GM21529 (cell line): ENCODE data around the gene E4F1.

Experiments used
- ATAC-seq: cut with Tn5 transposase; IDR thresholded peaks from one replicate; pipeline ENCODE4 v1.9.1; 2021; ENCODE audit not compliant: unreplicated experiment

E4F1 gene, protein sequence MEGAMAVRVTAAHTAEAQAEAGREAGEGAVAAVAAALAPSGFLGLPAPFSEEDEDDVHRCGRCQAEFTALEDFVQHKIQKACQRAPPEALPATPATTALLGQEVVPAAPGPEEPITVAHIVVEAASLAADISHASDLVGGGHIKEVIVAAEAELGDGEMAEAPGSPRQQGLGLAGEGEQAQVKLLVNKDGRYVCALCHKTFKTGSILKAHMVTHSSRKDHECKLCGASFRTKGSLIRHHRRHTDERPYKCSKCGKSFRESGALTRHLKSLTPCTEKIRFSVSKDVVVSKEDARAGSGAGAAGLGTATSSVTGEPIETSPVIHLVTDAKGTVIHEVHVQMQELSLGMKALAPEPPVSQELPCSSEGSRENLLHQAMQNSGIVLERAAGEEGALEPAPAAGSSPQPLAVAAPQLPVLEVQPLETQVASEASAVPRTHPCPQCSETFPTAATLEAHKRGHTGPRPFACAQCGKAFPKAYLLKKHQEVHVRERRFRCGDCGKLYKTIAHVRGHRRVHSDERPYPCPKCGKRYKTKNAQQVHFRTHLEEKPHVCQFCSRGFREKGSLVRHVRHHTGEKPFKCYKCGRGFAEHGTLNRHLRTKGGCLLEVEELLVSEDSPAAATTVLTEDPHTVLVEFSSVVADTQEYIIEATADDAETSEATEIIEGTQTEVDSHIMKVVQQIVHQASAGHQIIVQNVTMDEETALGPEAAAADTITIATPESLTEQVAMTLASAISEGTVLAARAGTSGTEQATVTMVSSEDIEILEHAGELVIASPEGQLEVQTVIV

DNA sequence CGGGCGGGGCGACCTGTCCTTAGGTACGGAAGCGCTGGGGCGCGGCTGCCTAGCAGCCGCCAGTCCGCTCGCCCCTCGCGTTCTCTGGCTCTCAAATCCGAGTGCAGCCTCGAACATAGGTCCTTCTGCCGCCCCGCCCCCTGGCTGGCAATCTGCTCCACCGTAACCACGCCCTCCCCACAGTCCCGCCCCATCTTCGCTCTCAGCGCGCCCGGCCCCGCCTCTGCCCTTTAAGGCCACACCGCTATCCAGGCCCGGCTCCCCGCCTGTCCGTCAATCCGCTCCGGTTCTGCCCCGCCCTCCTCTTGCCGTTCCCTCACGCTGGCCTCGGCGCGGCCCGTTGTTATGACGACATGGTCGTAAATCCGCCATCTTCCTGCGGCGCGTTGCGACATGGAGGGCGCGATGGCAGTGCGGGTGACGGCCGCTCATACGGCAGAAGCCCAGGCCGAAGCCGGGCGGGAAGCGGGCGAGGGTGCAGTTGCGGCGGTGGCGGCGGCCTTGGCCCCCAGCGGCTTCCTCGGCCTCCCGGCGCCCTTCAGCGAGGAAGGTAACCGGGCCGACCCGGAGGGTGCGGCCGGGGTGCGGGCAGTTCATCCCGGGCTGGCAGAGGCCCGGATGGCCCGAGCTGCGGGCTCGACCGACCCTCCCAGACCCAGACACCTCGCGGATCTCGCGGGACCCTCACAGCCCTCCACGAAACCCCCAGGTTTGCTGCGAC lies at the start of gene E4F1:
E4F1 (plus strand) TSS at position 371 of the 721 bp plus-strand sequence; CDS start at position 394, 23 bp downstream.
- ATAC-seq: peak; percentile 86

DNA sequence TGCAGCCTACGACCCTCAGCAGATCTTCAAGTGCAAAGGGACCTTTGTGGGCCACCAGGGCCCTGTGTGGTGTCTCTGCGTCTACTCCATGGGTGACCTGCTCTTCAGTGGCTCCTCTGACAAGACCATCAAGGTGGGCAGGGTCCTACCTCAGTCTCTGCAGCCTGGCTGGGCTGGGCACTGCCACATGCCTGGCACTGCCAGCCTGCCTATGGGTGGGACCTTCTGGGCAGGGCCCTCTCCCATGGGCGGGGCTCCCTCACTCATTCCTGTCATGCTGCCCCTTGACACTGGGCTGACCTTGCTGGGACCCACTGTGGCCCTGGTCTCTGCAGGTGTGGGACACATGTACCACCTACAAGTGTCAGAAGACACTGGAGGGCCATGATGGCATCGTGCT lies 49.5 kb upstream of the E4F1 start:
- ATAC-seq: no peak

DNA sequence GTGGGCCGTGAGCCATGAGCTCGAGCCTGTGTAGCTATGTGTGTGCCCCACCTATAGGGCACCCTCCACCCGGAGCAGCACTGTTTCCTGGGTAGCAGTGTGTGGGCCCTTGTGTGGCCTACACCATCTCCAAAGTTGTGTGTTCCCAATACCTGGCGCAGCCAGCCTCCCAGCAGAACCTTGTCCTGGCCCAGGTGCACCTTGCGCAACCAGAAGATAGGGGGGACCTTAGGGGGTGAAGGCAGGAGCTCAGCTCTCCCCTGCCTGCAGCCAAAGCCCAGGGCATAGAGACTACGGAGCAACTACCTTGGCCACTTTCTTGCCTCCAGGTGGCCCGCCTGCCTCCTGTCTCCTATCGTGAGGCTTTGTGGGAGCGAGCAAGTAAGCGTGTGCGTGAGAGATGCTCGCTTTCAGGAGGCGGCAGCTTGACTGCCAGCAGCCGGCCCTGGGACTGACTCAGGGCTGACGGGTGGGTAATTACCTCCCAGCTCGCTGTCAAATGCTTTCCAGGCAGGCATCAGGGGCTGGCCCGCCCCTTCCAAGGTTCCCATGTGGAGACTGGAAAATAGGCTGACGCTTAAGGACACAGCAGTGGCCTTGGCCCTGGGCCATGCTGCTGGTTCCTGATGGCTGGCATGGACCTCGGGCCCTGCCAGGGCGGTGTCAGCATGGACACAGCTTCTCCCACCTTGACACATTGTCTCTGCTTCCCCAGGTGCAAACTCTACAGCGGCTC lies 48.8 kb upstream of the E4F1 start:
- no peak for ATAC-seq

DNA sequence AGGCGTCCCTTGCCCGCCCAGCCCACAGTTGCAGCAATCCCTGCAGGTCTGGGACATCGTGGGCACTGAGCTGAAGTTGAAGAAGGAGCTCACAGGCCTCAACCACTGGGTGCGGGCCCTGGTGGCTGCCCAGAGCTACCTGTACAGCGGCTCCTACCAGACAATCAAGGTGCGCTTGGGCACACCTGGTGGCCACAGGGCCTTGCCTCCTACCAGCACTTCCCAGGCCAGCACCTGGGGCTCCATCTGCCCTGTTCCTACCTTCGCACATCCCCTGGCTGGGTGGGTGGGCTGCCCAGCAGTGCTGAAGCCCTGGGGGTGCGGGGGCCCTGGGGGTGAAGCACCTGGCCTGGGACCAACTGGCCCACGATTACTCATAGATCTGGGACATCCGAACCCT lies 47.9 kb upstream of the E4F1 start:
- no peak for ATAC-seq

DNA sequence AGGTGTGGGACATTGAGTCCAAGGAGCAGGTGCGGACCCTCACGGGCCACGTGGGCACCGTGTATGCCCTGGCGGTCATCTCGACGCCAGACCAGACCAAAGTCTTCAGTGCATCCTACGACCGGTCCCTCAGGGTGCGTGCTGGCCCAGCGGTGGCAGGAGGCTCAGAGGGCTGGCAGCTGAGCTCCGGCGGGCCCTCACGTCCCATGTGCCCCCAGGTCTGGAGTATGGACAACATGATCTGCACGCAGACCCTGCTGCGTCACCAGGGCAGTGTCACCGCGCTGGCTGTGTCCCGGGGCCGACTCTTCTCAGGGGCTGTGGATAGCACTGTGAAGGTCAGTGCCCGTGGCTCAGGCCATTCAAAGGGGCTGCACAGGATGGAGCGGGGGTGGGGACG lies 47.3 kb upstream of the E4F1 start:
- no peak for ATAC-seq

DNA sequence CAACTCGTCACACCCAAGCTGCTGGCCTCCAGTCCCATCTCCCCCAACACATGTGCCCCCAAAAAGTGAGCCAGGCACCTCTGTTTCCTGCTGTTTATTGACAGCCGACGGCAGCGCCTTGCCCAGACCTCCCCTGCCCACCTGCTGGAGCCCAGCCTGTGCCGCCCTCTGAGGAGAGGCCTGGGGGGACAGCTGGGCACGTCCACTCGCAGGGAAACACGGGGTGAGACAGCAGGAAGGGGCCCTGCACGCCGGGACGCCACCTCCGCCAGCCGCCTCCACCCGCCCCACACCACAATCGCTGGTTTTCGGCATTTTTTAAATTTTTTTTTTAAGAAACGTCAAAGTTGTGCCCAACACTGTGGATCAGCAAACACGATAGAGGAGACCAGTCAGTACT lies 46.3 kb upstream of the E4F1 start:
- no peak for ATAC-seq

DNA sequence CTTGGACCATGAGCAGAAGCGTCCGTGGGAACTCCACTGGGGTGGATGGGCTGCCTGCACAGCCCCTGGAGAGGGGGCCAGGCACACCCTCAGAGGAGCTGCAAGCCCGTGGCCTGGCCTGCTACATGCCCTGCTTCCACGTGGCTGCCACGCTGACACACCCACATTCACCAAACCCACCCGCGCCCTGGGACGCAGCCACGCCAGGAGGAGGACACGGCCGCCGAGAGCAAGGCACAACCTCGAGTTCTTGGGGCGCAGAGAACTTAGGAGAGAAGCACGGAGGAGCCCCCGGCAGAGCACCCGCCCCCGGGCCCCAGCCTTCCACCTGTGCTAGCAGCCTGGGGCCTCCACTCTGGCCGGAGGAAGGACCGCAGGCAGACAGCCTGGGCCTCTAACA lies 45.8 kb upstream of the E4F1 start:
- ATAC-seq: no peak

DNA sequence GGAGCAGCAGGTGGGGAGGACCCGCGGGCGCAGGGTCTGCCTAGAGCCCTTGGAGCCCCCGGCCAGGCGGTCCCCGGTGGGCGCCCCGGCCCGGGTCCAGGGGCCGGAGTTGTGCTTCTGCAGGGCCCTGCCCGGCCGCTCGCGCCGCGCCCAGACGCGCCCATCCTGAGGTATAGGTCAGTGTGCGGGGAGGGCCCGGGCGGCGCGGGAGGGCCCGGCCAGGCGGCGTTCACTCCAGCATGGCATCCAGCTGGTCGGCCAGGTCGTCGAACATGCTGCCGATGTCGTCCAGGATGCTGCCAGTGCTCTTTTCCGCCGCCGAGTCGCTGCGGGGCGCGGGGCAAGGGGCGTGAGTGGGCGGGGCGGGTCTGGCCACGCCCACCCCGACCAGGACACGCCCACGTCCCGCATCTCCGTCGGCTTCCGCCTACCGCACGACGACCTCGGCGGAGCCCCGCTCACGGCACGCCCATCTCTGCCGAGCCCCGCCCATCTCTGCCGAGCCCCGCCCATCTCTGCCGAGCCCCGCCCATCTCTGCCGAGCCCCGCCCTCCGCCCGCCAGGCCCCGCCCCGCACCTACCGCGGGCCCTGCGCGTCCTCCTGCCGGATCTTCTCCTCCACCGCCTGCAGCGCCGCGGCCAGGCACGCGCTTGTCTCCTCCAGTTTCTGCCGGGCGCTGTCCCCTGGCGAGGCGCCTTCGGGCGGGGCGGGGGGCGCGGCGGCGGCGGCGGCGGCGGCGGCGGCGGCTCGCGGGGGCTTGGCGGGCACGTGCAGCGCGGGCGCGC lies 44.9 kb upstream of the E4F1 start:
- no peak for ATAC-seq

DNA sequence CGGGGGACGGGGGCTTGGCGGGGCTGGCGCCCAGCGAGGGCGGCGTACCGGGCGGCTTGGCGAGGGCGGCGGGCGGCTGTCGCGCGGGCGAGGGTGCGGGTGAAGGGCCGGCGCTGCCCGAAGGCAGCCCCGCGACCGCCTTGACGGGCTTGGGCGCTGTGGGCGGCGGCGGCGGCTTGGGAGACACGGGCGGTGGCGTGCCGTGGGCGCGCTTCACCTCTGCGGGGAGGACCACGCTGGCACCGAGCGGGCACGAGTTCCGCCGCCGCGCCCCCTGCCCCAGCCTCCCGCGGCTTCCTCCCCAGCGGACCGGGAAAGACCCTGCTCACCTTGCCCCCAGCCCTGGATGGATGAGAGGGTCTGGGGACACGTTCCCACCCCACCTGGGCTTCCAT lies 44.3 kb upstream of the E4F1 start:
- ATAC-seq: no peak

DNA sequence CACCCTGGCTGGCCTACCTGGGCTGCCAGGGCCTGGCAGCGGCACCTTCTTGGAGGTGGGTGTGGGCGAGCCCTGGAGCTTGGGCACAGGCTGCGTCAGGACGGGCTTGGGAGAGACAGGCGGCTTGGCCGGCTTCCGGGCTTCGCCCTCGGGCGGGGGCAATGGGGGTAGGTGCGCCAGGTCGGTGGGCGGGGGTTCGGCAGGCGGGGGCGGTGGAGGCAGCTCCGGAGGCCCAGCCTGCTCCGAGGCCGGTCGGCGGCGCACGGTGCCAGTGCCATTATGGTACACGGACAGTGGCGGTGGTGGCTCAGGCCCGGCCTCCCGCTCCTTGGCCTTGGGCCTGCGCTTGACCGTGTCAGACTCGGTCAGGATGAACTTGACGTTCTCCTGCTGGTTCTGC lies 43.8 kb upstream of the E4F1 start:
- ATAC-seq: no peak

DNA sequence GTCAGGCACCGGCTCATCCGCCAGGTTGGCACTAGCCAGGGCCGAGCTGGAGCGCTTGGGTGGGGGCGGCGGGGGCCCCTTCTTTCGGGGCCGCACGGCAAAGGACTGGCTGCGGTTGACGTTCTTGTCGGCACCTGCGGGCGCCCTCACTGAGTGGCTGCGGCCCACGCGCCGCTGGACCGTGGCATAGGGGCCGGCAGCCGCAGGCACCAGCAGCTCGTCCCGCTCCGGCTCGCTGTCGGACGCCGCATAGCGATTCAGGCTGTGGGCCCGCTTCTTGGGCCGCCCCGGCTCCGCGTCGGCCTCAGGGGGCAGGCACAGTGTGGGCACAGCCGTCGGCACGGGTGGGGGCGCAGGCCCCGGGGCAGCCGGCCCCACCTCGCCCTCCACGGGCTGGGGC lies 42.9 kb upstream of the E4F1 start:
- ATAC-seq: no peak

DNA sequence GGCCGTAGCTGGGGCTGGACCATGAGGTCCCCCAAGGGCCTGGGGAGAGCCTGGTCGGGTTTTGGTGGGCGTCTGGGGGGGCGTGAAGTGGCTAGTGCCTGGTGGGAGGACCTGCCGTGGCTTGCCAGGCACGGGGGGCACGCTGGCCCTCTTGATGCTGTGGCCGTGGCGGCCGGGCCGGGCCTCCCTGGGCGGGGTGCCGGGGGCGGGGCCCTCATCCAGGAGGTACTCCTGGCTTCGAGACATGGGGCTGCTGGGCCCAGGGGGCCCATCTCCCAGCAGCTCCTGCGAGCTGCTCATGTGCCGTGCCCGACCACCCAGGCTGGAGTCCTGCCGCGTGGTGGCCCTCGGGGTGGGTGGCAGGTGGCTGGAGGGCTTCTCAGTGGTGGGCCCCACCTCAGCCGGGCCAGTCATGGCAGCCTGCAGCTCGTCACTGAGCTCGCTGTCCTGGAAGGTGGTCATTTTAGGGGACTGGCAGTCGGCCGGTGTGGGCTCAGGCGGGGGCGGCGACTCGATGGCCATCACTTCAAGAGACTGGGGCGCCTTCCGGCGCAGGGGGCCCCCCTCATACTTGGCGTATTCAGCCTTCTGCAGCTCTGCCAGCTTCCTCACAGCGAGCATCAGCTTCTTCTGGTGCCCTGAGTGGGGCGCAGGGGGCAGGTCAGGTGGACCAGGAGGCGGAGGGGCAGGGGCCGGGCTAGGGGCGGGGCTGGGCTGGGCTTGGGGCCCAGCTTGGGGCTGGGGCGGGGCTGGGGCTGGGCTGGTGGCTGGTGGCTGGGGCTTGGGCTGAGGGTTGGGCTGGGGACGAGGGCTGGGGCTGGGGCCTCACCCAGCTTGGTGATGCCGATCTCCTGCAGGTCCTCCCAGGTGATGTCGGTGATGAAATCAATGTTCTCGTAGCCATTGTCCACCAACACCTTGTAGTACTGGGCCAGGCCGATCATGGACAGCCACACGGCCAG lies 42.1 kb upstream of the E4F1 start:
- ATAC-seq: no peak

DNA sequence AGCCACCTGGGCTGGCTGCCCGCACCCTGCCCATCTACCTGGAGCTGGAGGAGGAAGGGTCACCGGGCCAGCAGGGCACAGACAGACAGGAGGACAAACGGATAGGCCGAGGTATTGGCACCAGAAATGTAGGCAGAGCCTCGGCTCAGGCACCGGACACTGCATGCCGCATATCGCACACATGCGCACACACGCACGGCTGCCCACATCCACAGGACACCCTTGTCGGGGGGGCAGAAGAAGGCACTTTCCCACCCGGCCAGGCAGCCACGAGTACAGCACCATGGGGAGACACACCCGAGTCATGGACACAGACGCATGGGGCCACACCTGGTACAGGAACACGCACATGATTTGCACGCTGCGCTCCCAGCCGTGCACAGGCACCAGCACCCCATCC lies 41.4 kb upstream of the E4F1 start:
- ATAC-seq: no peak

DNA sequence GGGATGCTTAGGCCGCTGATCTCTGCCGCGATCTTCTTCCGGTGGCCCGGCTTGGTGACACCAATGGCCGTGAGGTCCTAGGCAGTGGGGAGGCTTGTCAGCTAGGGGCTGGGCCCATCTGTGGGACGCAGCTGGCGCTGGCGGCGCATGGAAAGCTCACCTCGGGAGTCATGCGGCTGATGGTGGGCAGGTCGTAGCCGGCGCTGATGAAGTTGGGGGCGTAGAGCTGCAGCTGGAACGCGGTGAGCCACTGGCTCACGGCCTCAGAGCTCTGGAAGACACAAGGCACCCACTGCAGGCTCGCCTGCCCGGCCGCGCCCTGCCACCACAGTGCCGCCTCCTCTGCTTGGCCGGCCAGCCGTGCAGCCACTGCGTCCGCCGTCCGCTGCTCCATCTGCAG lies 39.7 kb upstream of the E4F1 start:
- no peak for ATAC-seq

DNA sequence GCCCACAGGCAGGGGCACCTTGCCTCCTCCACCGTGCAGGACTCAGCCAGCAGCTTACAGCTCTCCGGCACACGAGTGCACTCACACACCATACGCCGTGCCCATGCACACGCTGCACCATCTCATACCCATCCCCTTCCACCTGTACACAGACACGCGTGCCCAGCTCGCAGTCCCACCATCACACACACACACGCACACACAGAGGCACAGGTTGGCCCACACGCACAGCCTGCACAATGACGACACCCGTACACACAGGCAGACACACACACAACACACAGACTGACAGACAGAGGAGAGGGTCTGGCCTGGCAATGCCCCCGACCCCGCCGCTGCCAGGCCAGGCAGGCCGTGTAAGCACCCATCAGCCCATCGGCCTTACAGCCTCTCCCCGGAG lies 39.0 kb upstream of the E4F1 start:
- no peak for ATAC-seq

DNA sequence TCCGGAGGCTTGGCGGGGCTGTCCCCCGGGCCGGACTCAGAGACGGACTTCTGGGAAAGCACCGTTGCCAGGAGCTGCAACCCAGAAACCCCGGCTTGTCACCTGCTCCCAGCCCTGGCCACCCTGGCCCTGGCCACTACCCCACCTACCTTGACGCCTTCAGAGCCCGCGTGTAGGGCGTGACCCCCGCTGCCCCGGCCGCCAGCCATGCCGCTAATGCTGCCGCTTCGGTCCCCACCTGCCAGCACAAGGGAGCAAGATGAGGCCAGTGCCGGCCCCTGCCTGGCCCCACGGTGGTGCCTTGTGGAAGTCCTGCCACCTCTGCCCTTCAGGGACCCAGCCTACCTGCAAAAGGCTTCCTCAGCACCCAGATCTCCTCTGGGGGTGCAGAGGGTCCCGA lies 38.4 kb upstream of the E4F1 start:
- ATAC-seq: no peak

DNA sequence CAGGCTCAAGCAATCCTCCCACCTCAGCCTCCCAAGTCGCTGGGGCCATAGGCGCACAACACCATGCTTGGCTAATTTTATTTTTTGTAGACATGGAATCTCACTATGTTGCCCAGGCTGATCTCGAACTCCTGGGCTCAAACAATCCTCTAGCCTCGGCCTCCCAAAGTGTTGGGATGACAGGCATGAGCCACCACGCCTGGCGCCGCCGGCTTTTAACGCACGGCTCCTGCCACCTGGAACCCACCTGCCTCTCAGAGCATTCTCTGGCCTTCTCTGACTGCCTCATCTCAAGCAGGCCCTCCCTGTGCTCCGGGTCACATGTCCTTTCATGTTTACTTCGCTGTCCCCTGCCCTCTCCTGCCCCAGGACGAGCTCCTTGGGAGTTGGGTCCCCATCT lies 37.3 kb upstream of the E4F1 start:
- ATAC-seq: no peak

DNA sequence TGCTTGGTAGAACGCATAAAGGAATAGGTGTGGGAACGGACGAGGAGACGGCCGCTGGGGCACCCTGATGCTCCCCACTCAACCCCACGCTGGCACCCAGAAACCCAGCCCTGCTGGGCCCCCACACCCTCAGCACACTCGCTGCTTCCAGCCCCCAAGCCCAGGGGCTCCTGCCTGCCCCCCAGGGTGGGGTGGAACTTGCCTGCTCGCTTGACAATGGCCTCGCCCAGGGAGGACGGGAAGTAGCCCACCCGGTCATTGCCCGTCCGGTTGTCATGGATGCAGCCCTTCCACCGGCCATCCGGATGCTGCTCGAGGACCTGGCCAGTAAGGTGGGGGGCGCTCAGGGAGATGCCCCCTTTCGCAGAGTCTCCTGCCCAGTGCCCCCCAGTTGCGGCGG lies 36.9 kb upstream of the E4F1 start:
- ATAC-seq: no peak

DNA sequence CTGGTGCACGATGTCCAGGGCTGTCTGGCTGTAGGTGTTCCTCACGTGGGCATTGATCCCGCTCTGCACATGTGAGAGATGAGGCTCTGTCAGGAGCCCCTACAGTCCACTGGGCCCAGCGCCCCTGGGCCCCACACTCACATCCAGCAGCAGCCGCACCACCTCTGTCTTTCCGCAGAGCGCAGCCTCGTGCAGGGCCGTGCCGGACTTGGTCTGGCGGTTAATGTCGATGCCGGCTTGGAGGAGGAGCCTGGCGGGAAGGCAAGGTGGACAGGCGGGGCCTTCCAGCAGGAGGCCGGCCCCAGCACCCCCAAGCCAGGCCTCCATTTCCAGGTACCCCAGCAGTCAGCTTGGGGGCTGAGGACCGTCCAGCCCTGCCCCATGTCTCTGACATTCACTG lies 36.2 kb upstream of the E4F1 start:
- no peak for ATAC-seq
